ENCODE results near the gene CEACAM4. TPM values are rescaled to one million over a fixed set of nuclear protein-coding genes. Genes with fewer than 3 reads are reported as not detected.
A peak's percentile ranks its signal among the peaks of the same experiment; 100 is the strongest.

CEACAM4 gene
- total and polyA plus RNA-seq, 2 experiments from 2014 or later, result not detected

DNA sequence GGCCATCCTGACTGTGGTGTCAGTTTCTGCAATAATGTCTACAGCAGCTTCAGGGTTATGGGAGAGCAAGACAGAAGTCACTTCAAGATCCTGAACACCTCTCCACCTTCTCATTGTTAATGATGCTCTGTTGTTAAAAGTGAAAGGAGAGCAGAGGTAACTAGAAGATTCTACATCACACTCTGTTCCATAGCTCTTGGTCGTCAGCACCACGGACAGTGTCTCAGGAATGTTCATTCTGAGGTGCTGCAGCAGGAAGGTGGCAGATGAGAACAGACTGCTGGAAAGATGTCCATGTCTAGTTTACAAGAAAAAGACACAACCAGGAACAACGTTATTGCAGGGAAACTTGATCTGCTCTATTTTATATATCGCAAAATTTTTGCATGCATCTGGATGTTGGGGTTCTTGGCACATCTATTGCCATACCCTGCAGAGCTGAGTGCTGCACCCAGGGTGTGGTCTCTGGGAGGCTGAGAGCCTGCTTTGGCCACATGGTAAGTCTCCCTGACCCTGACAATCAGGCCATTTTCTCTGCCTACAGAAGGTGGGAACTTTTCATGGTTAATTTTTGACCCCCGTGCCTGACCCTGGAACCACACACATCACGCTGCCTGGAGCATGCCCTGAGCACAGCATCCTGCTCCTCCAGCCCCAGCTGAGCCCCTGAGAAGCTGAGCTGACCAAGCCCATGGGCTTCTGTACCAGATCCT, 38.2 kb downstream of the CEACAM4 start:
- no peak overlapping the region for H3K4me2 ChIP-seq
- H3K4me3 ChIP-seq, result no peak overlapping the region
- H3K79me2 ChIP-seq, result no peaks in the 10 kb centered on the region
- no peaks in the 10 kb centered on the region for H4K20me1 ChIP-seq (ENCODE audit: insufficient read depth, poor library complexity, severe bottlenecking)
- peak; percentile 47 for DNase-seq (ENCODE audit: low spot score)
- TF ChIP-seq EZH2 (IDR thresholded peaks at IDR 0.05; ENCODE audit: borderline replicate concordance) (no peak), EZH2phosphoT487 (IDR thresholded peaks at IDR 0.05; ENCODE audit: low read depth, severe bottlenecking, unreplicated experiment) (no peak)
- TF ChIP-seq, protein P1, sequence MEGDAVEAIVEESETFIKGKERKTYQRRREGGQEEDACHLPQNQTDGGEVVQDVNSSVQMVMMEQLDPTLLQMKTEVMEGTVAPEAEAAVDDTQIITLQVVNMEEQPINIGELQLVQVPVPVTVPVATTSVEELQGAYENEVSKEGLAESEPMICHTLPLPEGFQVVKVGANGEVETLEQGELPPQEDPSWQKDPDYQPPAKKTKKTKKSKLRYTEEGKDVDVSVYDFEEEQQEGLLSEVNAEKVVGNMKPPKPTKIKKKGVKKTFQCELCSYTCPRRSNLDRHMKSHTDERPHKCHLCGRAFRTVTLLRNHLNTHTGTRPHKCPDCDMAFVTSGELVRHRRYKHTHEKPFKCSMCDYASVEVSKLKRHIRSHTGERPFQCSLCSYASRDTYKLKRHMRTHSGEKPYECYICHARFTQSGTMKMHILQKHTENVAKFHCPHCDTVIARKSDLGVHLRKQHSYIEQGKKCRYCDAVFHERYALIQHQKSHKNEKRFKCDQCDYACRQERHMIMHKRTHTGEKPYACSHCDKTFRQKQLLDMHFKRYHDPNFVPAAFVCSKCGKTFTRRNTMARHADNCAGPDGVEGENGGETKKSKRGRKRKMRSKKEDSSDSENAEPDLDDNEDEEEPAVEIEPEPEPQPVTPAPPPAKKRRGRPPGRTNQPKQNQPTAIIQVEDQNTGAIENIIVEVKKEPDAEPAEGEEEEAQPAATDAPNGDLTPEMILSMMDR (IDR thresholded peaks at IDR 0.05; ENCODE audit: poor library complexity), result no peak
- no peaks in the 10 kb centered on the region for H3K4me1 ChIP-seq (ENCODE audit: insufficient read depth)
- H3K36me3 ChIP-seq (replicated peaks; ENCODE audit: insufficient read depth, low read depth), result no peaks in the 10 kb centered on the region
- no peaks in the 10 kb centered on the region for H3K9me2 ChIP-seq (replicated peaks; ENCODE audit: insufficient read depth)
- WGBS (ENCODE audit: low lambda C conversion rate, missing lambda C conversion rate), result 52% methylated on average over 6 of the region's 6 CpGs
- no peaks in the 10 kb centered on the region for H3K9me3 ChIP-seq (ENCODE audit: low read depth)
- H3K27me3 ChIP-seq, result no peaks in the 10 kb centered on the region
- H3K27ac ChIP-seq, result no peak overlapping the region
- no peak overlapping the region for H2AFZ ChIP-seq

DNA sequence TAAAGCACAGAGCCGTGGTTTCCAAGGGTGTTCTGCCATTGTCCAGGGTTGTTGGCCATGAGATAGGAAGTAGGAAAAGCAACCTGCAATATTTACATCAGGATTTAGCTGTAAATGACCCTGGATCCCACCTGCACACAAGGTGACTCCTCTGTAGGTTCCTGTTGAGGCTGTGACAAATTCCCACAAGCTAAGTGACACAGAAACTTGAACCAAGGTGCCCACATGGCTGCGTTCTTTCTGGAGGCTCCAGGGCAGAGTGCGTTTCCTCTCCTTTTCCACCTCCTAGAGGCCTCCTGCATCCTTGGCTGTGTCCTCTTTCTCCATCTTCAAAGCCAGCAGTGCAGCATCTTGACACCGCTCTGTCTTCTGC, 39.0 kb downstream of the CEACAM4 start:
- H3K4me1 ChIP-seq (ENCODE audit: insufficient read depth), result no peaks in the 10 kb centered on the region
- TF ChIP-seq, protein P1 (IDR thresholded peaks at IDR 0.05; ENCODE audit: poor library complexity), result no peak
- no peak for TF ChIP-seq EZH2phosphoT487 (IDR thresholded peaks at IDR 0.05; ENCODE audit: low read depth, severe bottlenecking, unreplicated experiment)
- no peaks in the 10 kb centered on the region for H3K27me3 ChIP-seq
- no peak overlapping the region for H3K27ac ChIP-seq
- no peaks in the 10 kb centered on the region for H3K9me2 ChIP-seq (replicated peaks; ENCODE audit: insufficient read depth)
- H3K4me2 ChIP-seq, result no peak overlapping the region
- WGBS (ENCODE audit: low lambda C conversion rate, missing lambda C conversion rate), result 42% methylated on average over 4 of the region's 4 CpGs
- no peaks in the 10 kb centered on the region for H3K79me2 ChIP-seq
- H3K36me3 ChIP-seq (replicated peaks; ENCODE audit: insufficient read depth, low read depth), result no peaks in the 10 kb centered on the region
- H3K9me3 ChIP-seq (ENCODE audit: low read depth), result no peaks in the 10 kb centered on the region
- H3K4me3 ChIP-seq, result no peak overlapping the region
- no peak overlapping the region for H2AFZ ChIP-seq
- H4K20me1 ChIP-seq (ENCODE audit: insufficient read depth, poor library complexity, severe bottlenecking), result no peaks in the 10 kb centered on the region
- DNase-seq (ENCODE audit: low spot score), result no peak

DNA sequence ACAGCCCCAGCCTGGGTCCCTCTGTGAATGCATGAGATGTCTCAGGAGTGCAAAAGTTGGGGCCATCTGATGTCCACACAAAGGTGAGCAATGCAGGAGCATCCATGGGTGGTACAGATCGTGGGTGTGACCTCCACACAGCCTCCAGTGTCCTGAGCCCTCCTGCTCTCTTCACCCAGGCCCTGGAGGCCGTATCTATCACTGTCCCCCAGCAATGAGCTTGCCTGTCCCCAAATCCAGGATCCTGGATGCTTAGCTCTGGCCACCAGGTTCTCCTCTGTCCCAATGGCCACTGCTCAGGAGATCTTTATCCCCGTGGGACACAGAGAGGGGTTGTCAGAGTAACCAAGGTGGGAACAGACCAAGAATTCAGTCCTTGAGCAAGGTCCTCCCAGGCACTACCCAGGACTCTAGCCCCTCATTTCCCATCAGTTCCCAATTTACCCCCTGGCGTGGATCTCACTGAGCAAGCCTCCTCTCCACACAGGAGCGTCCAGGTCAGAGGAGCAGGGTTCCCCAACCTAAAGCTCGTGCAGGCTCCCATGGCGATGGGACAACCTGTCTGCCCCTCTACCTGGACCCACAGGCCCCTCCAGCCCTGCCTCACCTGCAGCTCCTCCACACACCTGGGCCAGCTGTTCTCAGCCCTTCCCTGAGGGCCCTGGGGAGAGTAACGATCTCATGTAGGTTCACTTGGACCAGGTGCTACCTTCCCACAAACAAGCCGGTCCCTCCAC, 39.6 kb downstream of the CEACAM4 start:
- H3K4me1 ChIP-seq (ENCODE audit: insufficient read depth), result no peaks in the 10 kb centered on the region
- H3K4me2 ChIP-seq, result no peak overlapping the region
- no peaks in the 10 kb centered on the region for H3K9me2 ChIP-seq (replicated peaks; ENCODE audit: insufficient read depth)
- no peaks in the 10 kb centered on the region for H3K79me2 ChIP-seq
- no peaks in the 10 kb centered on the region for H3K36me3 ChIP-seq (replicated peaks; ENCODE audit: insufficient read depth, low read depth)
- WGBS (ENCODE audit: low lambda C conversion rate, missing lambda C conversion rate), result 56% methylated on average over 9 of the region's 9 CpGs
- no peak overlapping the region for H3K27ac ChIP-seq
- no peak overlapping the region for H3K4me3 ChIP-seq
- TF ChIP-seq EZH2 (IDR thresholded peaks at IDR 0.05; ENCODE audit: borderline replicate concordance), result no peak
- H3K9me3 ChIP-seq (ENCODE audit: low read depth), result no peaks in the 10 kb centered on the region
- no peak for DNase-seq (ENCODE audit: low spot score)
- no peaks in the 10 kb centered on the region for H4K20me1 ChIP-seq (ENCODE audit: insufficient read depth, poor library complexity, severe bottlenecking)
- no peak overlapping the region for H2AFZ ChIP-seq
- H3K27me3 ChIP-seq, result no peaks in the 10 kb centered on the region

DNA sequence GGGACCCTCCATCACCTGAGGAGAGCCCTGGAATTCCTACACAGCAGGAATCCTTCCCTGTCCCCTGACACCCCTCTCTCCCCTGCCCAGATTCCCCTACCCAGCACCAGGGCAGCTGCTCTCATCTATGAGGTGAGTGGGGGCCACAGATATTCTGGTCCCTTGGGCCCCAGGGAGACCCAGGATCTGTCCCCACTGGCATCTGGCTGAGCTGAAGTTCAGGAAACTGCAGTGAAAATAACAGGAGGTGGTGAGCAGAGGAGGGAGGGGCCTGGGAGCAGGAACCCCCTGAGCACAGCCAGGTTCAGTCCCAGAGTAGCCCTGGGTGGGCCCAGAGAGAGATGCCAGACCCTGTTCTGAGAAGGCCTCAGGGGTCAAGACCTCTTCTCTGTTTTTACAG, 40.8 kb downstream of the CEACAM4 start:
- no peak overlapping the region for H3K27ac ChIP-seq
- no peak overlapping the region for H3K4me2 ChIP-seq
- no peaks in the 10 kb centered on the region for H3K9me2 ChIP-seq (replicated peaks; ENCODE audit: insufficient read depth)
- no peaks in the 10 kb centered on the region for H3K4me1 ChIP-seq (ENCODE audit: insufficient read depth)
- H4K20me1 ChIP-seq (ENCODE audit: insufficient read depth, poor library complexity, severe bottlenecking), result no peaks in the 10 kb centered on the region
- H3K4me3 ChIP-seq, result no peak overlapping the region
- H3K79me2 ChIP-seq, result no peaks in the 10 kb centered on the region
- H3K27me3 ChIP-seq, result no peaks in the 10 kb centered on the region
- no peak overlapping the region for H2AFZ ChIP-seq
- TF ChIP-seq, protein P1 (IDR thresholded peaks at IDR 0.05; ENCODE audit: poor library complexity), result no peak
- TF ChIP-seq EZH2phosphoT487 (IDR thresholded peaks at IDR 0.05; ENCODE audit: low read depth, severe bottlenecking, unreplicated experiment) (no peak), EZH2 (IDR thresholded peaks at IDR 0.05; ENCODE audit: borderline replicate concordance) (no peak)
- DNase-seq (ENCODE audit: low spot score), result no peak
- H3K9me3 ChIP-seq (ENCODE audit: low read depth), result no peaks in the 10 kb centered on the region
- H3K36me3 ChIP-seq (replicated peaks; ENCODE audit: insufficient read depth, low read depth), result no peaks in the 10 kb centered on the region

Measured in hepatocyte (in vitro differentiated cells).